Measurements from ENCODE around the gene HACE1.
A peak's percentile ranks its signal among the peaks of the same experiment; 100 is the strongest.

The HACE1 gene

GRCh38 chr6:104730450-104730849 is 129.3 kb downstream of the HACE1 start:
- DNase-seq: no peak

DNA sequence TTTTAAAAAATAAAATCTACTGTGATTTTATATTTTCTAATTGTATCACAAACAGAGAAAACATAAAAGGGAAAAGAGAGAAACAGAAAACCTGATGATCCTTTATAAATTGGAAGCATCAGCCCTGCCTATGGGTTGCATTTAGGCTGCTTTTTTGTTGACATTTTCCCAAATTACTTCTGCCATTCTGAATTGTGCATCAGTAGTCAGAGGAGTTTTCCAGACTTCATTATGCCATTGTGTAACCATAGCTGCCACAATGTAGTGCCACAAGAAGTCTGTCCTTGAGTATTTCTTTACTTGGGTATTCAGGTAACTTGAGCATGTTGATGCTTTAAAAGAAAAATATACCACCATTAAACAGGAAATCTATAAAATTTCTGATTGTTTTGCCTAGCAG is 130.3 kb downstream of the HACE1 start:
- no peak for DNase-seq

- DNase-seq: no peak
Observed at GRCh38 chr6:104728448-104728847, 131.3 kb downstream of the HACE1 start.

GRCh38 chr6:104718672-104719071 is 141.0 kb downstream of the HACE1 start:
- no peak for DNase-seq

- no peak for DNase-seq
Observed at GRCh38 chr6:104716858-104717257, 142.9 kb downstream of the HACE1 start.

DNA sequence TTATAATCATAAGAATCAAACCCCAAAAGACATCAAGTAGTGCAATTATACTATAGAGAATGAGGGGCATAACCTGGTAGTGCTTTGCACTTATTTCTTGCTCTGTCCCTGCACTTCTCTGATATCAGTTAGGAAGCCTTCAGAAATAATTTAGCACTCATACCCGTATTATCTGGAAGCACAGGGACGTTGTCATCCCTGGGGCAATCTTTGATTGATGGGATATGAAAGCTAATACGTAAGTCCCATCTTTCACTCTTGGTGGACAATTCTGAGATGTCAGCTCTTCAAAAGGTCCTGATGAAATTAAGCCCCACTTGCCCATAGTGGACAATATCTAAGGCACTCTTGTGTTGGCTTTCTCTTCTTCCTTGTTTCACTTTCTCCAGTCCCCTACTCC is 144.9 kb downstream of the HACE1 start:
- DNase-seq: no peak

- no peak for DNase-seq
Observed at GRCh38 chr6:104713982-104714381, 145.7 kb downstream of the HACE1 start.

GRCh38 chr6:104711371-104711770 is 148.3 kb downstream of the HACE1 start:
- DNase-seq: peak; percentile 56

- no peak for DNase-seq
Observed at GRCh38 chr6:104710543-104711335, 149.0 kb downstream of the HACE1 start.

DNA sequence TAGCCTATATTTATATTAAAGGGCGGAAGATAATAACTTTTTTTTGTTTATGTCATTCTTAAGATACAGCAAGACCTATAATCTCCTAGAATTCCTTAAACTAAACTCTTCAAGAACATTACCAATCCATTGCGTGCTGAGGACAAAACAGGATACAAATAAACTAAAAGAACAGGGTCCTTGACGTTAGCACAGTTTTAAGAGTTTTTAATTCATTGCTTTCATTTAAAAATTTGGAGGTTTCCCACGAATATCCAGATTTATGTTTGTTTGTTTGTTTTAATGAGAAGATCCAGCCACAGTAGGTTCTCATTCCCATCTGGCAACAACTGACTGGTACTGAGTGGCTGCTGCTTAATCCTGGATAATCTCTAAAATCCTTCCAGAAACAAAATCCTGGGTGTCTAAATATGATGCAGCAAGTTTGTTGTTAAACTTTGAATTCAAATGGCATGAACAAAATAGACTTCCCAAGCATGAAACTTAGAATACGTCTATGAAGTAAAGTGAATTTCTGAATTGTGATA is 153.7 kb downstream of the HACE1 start:
- DNase-seq: no peak

DNA sequence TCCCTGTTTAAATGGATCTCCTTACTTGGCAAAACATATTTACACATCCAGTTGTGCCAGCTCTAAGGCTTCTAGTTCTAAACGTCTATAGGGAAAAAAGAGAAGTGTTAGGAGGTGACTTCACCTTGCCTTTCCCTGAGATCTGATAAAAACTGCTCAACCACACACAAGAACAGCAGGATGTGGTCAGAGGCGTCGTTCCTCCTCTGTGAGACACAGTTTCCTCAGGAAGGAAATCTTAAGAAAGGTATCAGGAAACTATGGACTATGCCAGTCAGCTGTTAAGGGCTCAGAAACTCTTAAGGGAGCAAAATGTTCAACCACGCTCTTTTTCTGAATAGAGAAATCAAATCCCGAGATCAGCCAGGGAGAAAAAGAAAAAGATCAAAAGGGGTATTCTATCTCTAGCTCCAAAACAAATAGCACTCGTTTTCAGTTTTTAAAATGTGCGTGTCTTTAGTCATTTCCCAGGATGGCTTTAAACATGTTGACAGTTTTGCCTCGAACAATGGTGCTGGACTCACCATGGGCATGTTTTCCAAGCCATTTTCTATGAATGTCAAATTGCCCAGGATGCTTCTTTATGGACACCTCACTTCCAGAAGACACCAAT is 154.5 kb downstream of the HACE1 start:
- DNase-seq: peak; percentile 74

DNA sequence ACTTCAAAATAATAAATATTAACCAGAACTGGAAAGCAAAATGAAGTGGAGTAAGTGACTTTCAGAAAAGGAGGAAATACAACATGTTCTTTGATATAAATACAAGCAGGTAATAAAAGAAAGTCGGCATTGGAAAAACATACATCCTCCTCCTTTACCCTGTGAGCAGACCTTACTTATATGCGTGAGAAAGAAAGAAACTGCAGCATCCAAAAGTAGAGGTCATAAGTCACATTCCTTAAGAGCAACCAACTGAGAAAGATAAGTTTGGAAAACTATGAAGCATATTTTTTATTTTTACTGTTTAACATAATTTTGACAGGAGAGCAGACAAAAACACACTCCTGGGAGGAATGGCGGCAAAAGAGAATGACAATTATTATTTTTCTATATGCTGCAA is 155.5 kb downstream of the HACE1 start:
- no peak for DNase-seq

DNA sequence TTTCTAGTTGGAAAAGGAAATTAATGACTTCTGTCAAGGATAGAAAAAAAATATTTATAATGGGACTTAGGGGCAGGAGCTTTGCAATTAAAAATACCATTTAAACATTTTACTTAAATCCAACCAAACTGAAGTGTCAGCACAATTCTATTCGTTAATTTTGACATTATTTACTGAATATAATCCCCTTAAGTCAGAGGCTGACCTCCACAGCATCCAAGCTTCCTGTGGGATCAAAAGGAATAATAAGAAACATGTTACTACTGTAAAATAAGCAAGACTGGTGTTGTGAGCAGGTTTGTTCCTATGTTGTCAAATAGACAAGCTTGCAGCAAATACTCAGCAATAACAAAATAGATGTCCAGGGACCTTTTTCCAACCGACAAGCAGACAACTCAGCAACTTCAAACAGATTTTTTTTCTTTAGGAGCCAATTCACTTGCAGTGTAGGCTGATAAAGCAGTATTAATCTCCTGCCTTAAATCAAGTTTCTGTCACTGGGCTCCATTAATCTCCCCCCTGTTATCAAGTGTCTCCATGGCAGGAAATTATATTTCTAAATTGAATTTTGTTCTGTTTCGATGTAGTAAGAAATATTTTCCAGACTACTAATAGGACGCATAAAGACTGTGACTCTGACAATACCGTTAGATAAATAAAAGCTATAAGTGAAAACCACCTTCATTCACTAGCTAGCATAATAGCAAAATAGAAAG is 157.4 kb downstream of the HACE1 start:
- no peak for DNase-seq

- no peak for DNase-seq
Observed at GRCh38 chr6:104700371-104701185, 159.1 kb downstream of the HACE1 start.

- DNase-seq: no peak
Observed at GRCh38 chr6:104699593-104700329, 160.0 kb downstream of the HACE1 start.

DNA sequence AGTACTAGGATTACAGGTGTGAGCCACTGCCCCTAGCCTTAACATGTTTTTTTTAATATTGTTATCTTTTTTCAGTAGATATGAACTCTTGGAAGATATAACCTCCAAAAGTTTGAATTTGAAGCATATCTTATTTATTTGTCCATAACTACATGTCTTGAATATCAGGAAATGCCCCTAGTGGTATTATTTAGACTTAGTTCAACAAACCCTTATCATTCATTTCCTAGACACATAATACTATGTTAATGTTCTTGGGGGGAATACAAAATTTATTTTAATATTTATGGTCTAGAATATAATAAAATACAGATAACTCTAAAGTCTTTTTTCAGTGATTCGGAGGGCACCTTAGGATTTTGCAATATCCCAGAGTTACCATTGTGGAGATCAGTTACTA is 160.7 kb downstream of the HACE1 start:
- DNase-seq: no peak

- DNase-seq: no peak
Observed at GRCh38 chr6:104692008-104692407, 167.7 kb downstream of the HACE1 start.

DNA sequence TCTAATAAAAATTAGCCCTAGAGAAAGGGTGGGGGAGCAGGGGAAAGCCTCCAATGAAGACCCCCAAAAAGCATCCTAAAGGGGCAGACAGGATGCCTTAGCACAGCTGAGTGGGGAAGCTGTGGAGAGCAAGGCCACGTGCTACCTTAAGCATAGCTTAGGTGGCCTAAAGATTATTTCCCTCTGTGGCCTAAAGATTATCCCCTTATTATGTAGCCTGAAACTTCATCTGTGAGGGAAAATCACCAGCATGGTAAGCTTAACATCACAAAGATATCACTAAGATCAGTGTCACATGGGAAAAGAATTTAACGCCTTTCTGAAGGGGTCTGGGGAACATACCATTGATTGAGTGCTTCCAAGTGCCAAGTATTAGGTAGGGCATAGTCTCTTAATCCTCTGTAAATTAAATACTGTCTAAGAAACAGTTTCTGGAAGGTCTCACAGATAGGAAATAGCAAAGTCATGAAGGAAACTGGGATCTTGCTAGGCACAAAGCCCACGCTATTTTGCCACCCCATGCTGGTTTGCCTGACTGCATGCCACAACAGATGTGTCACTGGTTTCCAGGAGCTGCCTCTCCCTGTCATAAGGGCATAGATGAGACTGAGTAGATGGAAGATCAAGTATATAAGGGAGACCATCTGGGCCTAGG is 170.0 kb downstream of the HACE1 start:
- DNase-seq: no peak

DNA sequence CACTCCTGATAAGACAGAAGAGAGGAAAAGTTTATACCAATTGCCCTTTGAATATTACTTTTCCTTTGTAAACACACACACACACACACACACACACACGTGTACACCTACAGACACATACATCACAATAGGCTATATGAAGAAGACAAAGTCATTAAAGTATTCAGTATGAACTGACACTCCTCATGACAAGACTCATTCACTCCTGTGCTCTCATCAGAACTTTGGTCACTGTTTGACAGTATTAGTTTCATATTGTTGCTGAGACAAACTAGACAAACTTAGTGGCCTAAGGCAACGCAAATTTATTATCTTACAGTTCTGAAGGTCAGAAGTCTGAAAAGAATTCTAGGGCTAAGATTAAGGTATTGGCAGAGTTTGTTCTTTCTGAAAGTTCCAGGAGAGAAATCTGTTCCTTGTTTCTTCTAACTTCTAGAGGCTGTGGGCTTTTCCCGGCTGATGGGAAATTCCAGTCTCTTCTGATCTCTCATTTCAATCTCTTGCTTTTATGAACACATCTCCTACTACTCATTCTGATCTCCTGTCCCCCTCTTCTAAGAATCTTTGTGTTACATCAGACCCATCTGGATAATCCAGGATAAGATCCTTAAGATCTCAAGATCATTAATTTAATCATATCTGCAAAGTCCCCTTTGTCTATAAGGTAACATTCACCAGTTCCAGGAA is 171.3 kb downstream of the HACE1 start:
- DNase-seq: no peak

GRCh38 chr6:104686550-104687175 is 173.1 kb downstream of the HACE1 start:
- no peak for DNase-seq
